ENCODE data around the gene HEMGN. TPM values are rescaled to one million over a fixed set of nuclear protein-coding genes. Genes with fewer than 3 reads are reported as not detected.
"Not testable (repeated sequence)": the region's sequence is repeated elsewhere in the genome, so short reads cannot be mapped to it uniquely, and the experiment has no call there.

The HEMGN gene
- total RNA-seq, 1 donor, result 15.1 TPM

DNA sequence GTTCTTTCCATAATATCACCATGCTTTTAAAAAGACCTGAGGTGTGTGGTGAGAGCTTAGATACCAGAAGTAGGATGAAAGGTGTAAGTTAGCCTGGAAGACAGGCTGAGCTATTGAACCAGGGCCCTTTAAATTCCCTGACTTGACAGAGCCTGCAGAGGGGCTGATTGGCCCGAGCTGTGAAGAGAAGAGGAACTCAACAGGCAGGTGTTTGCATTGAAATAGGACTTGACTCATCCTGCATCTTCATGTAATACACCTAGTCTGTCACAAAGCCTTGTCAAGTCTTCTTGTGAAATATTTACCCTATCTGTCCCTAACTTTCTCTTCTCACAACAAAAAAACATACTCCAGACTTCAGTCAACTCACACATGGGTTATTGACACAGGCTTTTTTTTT, 28.5 kb upstream of the HEMGN start:
- DNase-seq (ENCODE audit: low read depth in 2 of 3, low spot score in 2 of 3), result no peak

DNA sequence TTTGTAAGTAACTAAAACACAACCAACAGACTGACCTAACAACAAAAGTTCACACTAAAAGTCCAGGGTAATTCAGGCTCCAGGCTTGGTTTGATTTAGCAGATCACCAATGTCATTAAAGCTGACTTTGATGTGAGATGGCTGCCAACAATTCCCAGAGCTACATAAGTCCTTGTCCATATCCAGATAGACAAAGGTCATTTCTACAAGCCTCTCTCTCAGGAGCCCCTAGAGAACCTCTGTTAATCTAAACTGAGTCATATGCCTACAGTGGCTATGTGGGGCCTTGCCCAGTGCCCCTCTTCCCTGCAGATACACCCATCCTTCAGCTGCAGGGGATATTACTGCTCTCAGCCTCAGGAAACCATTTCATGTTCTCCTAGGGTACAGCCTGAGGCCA, 26.9 kb upstream of the HEMGN start:
- no peak for DNase-seq (ENCODE audit: low read depth in 2 of 3, low spot score in 2 of 3)

- DNase-seq (ENCODE audit: low read depth in 2 of 3, low spot score in 2 of 3), result no peak
Observed at GRCh38 chr9:97963232-97963631, 25.3 kb upstream of the HEMGN start.

DNA sequence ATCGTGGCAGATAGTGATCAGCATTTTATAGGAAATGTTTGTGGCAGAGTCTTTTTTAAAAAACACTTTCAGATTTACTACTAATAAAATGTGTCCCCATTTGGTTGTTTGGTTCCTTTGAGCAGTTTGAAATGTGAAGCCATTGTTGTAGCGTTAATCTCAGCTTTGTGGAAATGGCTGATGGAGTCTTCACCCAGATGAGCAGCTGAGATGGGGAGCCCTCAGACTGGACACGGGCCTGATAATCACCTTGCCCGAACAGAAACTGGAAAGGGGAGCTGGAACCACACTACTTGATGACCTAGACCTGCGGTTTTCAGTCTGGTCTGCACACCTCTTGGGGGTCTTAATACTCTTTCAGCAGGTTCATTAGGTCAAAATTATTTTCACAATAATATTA, 24.6 kb upstream of the HEMGN start:
- no peak for DNase-seq (ENCODE audit: low read depth in 2 of 3, low spot score in 2 of 3)

GRCh38 chr9:97962136-97962535, 24.2 kb upstream of the HEMGN start:
- DNase-seq (ENCODE audit: low read depth in 2 of 3, low spot score in 2 of 3), result no peak

GRCh38 chr9:97961361-97961760, 23.4 kb upstream of the HEMGN start:
- DNase-seq (ENCODE audit: low read depth in 2 of 3, low spot score in 2 of 3), result no peak

- DNase-seq (ENCODE audit: low read depth in 2 of 3, low spot score in 2 of 3), result not testable (repeated sequence)
Observed at GRCh38 chr9:97960678-97961328, 22.8 kb upstream of the HEMGN start.

- DNase-seq (ENCODE audit: low read depth in 2 of 3, low spot score in 2 of 3), result no peak
Observed at GRCh38 chr9:97959585-97959984, 21.6 kb upstream of the HEMGN start.

GRCh38 chr9:97958812-97959511, 21.0 kb upstream of the HEMGN start:
- DNase-seq (ENCODE audit: low read depth in 2 of 3, low spot score in 2 of 3), result no peak

GRCh38 chr9:97956331-97956730, 18.4 kb upstream of the HEMGN start:
- no peak for DNase-seq (ENCODE audit: low read depth in 2 of 3, low spot score in 2 of 3)

DNA sequence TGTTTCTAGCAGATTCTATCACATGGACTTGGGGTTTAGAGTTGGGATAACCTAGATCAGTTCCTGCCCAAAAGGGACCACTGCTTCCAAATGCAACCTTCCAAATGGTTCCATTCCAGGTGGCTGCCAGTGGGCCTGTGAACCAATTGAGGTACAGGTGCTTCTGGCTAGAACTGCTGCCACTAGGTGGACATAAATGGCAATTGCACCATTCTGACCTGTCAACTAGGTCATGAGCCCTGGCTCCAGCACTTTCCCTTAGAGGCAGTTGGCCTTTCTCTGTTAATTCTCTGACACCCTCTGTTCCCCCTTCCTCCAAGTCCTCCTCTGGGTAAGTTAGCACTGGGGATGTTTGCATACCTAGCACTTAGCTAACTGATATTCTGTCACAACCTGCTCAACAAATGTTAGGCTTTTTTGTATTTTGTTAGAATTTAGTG, 16.6 kb upstream of the HEMGN start:
- peak; percentile 19 to 74 (median 71) for DNase-seq (ENCODE audit: low read depth in 2 of 3, low spot score in 2 of 3)

DNA sequence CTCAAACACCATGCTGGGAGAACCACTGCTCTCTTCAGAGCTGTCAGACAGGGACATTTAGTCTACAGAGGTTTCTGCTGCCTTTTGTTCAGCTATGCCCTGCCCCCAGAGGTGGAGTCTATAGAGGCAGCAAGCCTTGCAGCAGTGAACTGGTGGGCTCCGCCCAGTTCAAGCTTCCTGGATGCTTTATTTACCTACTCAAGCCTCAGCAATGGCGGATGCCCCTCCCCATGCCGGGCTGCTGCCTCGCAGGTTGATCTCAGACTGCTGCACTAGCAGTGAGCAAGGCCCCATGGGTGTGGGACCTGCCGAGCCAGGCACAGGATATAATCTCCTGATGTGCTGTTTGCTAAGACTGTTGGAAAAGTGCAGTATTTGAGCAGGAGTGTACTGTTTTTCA, 12.9 kb upstream of the HEMGN start:
- not testable (repeated sequence) for DNase-seq (ENCODE audit: low read depth in 2 of 3, low spot score in 2 of 3)

DNA sequence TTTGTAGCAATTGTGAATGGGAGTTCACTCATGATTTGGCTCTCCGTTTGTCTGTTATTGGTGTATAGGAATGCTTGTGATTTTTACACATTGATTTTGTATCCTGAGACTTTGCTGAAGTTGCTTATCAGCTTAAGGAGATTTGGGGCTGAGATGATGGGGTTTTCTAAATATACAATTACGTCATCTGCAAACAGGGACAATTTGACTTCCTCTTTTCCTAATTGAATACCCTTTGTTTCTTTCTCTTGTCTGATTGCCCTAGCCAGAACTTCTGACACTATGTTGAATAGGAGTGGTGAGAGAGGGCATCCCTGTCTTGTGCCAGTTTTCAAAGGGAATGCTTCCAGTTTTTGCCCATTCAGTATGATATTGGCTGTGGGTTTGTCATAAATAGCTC, 9.1 kb upstream of the HEMGN start:
- DNase-seq (ENCODE audit: low read depth in 2 of 3, low spot score in 2 of 3), result not testable (repeated sequence)

DNA sequence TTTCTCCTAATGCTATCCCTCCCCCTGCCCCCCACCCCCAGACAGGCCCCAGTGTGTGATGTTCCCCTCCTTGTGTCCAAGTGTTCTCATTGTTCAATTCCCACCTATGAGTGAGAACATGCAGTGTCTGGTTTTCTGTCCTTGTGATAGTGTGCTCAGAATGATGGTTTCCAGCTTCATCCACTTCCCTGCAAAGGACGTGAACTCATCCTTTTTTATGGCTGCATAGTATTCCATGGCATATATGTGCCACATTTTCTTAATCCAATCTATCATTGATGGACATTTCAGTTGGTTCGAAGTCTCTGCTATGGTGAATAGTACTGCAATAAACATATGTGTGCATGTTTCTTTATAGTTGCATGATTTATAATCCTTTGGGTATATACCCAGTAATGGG, 7.5 kb upstream of the HEMGN start:
- DNase-seq (ENCODE audit: low read depth in 2 of 3, low spot score in 2 of 3), result not testable (repeated sequence)

GRCh38 chr9:97944612-97945011, 6.6 kb upstream of the HEMGN start:
- no peak for DNase-seq (ENCODE audit: low read depth in 2 of 3, low spot score in 2 of 3)

DNA sequence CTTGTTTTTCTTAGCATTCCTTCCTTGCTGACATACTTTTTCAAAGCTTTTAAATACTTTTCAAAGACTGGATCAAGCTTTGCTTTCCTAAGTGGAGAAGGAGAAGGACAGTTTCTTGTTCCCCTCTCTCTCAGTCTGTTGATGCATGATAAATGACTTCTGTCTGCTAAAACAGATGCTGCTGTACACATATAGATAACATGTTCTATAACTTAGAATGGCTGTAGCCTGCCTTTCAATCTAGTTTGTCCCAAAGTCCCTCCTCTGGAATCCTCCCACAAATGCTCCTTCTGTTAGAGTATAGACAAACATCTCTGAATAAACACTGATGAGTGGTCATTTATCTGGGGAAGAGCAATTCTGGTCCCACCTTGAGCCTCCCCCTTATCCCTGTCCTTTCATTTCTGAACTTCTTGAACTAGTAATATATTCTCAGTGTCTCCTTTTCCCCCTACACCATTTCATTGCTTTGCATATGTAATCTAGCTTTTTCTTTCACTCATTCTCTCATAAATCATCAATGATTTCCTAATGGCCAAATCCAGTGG, 5.4 kb upstream of the HEMGN start:
- DNase-seq (ENCODE audit: low read depth in 2 of 3, low spot score in 2 of 3), result peak in 1 of 3 donors; percentile 55

DNA sequence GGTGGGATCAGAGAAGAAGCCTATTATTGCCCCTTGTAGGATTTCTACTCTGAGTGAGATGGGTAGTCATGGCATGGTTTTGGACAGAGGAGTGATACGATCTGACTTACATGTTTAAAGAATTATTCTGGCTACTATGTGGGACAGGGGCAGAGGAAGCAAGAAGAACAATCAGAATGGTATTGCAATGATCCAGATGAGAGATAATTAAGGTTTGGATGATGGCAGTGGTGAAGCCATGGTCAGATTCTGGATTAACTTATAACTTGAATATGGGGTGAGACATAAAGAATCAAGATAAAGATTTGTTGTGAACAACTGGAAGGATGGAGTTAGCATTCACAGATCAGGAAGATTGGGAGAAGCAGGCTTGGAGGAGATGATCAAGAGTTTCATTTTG, 3.4 kb upstream of the HEMGN start:
- DNase-seq (ENCODE audit: low read depth in 2 of 3, low spot score in 2 of 3), result no peak

DNA sequence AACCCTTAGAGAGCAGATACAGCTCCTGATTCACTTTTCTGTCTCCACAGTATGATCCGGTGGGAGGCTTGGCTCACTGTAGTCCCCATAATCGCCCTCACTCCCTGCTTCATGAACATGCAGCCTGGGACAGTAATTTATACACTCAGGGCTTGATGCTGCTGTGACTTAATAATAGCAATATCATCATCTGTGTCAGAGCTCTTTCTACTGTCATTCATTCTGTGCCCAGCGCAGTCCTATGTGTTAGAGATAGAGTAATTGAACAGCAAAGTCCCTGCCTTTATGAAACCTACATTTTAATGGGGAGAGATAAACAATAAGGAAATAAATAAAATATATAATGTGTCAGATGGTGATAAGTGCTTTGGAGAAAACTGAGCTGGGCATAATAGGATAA, 2.8 kb upstream of the HEMGN start:
- DNase-seq (ENCODE audit: low read depth in 2 of 3, low spot score in 2 of 3), result no peak

DNA sequence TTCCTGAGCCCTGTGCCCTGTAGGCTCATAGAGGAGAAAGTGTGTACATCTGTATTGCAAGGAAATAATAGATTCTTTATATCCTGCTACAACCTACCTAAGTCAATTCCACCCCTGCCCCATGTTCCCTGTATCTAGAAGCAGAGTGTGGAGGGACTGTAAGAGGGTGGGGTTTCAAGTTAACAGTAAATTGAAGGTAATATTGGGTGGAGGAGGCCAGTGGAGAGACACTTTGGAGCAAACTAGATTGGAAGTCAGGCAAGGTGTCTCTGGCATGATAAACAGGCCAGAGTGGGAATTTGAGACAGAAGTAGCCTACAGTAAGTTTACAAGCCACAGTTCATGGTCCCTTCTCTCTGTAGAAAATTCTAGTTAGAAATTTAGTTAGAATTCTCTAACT, 2.3 kb upstream of the HEMGN start:
- no peak for DNase-seq (ENCODE audit: low read depth in 2 of 3, low spot score in 2 of 3)

DNA sequence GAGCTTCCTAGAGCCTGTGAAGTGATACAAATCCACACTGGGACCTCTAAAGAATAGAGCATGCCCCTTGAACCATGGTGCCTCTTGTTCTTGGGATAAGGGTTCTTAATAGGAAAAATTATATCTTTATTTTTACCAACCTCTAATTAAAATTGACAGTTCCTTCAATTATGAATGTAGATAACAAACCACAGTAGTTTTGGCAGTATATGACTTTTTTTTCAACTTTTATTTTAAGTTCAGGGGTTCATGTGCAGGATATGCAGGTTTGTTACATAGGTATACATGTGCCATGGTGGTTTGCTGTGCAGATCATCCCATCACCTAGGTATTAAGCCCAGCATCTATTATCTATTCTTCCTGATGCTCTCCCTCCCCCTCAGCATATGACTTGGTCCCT, 974 bp downstream of the HEMGN start:
- no peak for DNase-seq (ENCODE audit: low read depth in 2 of 3, low spot score in 2 of 3)

GRCh38 chr9:97935276-97935675, 2.7 kb downstream of the HEMGN start:
- DNase-seq (ENCODE audit: low read depth in 2 of 3, low spot score in 2 of 3), result no peak

Measured in hematopoietic multipotent progenitor cell (in vitro differentiated cells).